ENCODE results near the gene EPB41L4A. TPM values are rescaled to one million over a fixed set of nuclear protein-coding genes. Genes with fewer than 3 reads are reported as not detected.
A peak's percentile ranks its signal among the peaks of the same experiment; 100 is the strongest.

EPB41L4A gene
- total RNA-seq, 1 experiment from 2014 or later: 28.6 TPM

- Mint-ChIP-seq H3K36me3 (ENCODE audit: insufficient read depth, unreplicated experiment) (peaks cover 11% of the 10 kb centered on the region), H3K9me3 (ENCODE audit: low read depth, unreplicated experiment) (peaks cover 3% of the 10 kb centered on the region), H3K4me1 (ENCODE audit: low read depth, unreplicated experiment) (peaks cover 63% of the 10 kb centered on the region), H3K27me3 (ENCODE audit: unreplicated experiment) (no peaks in the 10 kb centered on the region), H3K4me3 (ENCODE audit: low read depth, unreplicated experiment) (peak overlapping the region; percentile 27), H3K27ac (ENCODE audit: unreplicated experiment) (peak overlapping the region; percentile 22)
- CTCF ChIA-PET: interaction anchor here (1.9 kb wide), 1 partner anchor 80 kb away, joined by 12 read pairs; the partner anchor contains the start of gene EPB41L4A
- BruUV-seq (replicated peaks): no TSS peak
- DNase-seq: no peak
- intact Hi-C loops (cut with micrococcal nuclease; ENCODE audit: unreplicated experiment): loop anchor here (5.0 kb wide), 2 partner anchors 78 to 112 kb away; partner anchors contain the start of gene EPB41L4A
- no peak for TF ChIP-seq CTCF (IDR thresholded peaks at IDR 0.05; ENCODE audit: unreplicated experiment)
Observed at GRCh38 chr5:112339761-112340160, 79.3 kb downstream of the EPB41L4A start.

DNA sequence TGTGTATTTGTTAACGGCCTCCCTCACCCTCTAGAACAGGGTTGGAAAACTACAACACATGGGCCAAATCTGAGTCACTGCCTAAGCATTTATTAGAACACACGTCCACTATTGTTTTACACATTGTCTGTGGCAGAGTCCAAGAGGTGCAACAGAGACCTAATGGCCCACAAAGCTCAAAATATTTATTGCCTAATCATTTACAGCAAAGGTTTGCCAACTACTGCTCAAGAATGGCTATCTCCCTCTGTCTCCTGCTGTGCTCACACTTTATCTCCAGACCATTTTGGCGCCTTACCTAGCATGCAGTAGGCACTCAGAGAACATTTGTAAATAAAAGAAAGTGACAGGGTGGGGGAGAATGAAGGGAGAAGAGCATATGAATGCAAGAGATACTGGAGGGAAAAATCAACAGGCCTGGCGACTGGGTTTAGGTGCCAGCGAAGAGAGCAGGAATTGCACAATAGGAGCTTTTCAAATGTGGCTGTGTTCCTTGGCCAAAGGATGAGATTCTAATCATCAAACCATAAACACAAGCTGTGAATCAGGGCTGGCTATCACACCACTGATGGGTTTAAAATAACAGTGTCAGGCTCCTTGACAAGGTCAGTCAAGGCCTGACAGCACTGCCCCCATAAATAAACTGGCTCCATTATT, 80.3 kb downstream of the EPB41L4A start:
- H3K27me3 Mint-ChIP-seq (ENCODE audit: unreplicated experiment): no peaks in the 10 kb centered on the region
- DNase-seq: peak; percentile 63
- TF ChIP-seq CTCF (IDR thresholded peaks at IDR 0.05; ENCODE audit: unreplicated experiment): no peak
- CTCF ChIA-PET: interaction anchor here (0.6 to 1.9 kb wide), 4 partner anchors 21 to 117 kb away, joined by 3 to 12 read pairs (median 6); partner anchors contain the start of gene EPB41L4A
- H3K4me3 Mint-ChIP-seq (ENCODE audit: low read depth, unreplicated experiment): peak overlapping the region; percentile 27
- H3K36me3 Mint-ChIP-seq (ENCODE audit: insufficient read depth, unreplicated experiment): peaks cover 11% of the 10 kb centered on the region
- intact Hi-C loops (cut with micrococcal nuclease; ENCODE audit: unreplicated experiment): loop anchor here (5.0 kb wide), 2 partner anchors 78 to 112 kb away; partner anchors contain the start of gene EPB41L4A
- H3K9me3 Mint-ChIP-seq (ENCODE audit: low read depth, unreplicated experiment): peaks cover 7% of the 10 kb centered on the region
- peaks cover 72% of the 10 kb centered on the region for H3K4me1 Mint-ChIP-seq (ENCODE audit: low read depth, unreplicated experiment)
- BruUV-seq (replicated peaks): no TSS peak
- H3K27ac Mint-ChIP-seq (ENCODE audit: unreplicated experiment): peak overlapping the region; percentile 81

DNA sequence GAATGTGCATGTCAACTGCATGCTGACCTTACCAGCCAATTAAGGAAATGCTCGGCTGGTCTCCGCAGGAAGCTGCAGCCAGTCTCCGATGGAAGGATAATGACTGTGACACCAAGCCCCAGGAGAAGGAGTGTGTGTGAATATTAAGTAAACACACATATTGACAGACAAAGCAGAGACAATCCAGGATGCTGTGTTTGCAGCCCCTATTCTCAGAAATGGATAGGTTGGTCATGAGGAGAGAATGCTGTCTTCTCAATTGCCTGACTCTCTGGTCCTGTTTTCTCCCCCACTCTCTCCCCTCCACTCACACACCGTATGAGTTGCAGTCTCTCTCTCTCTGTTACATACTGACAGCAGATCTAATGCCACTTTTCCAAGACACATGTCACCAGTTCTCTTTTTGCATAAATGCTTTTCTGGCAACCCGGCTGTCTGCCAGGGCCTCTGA, 85.7 kb downstream of the EPB41L4A start:
- BruUV-seq (replicated peaks): no TSS peak
- Mint-ChIP-seq H3K36me3 (ENCODE audit: insufficient read depth, unreplicated experiment) (peaks cover 8% of the 10 kb centered on the region), H3K4me1 (ENCODE audit: low read depth, unreplicated experiment) (peaks cover 84% of the 10 kb centered on the region), H3K4me3 (ENCODE audit: low read depth, unreplicated experiment) (peak overlapping the region; percentile 6), H3K27me3 (ENCODE audit: unreplicated experiment) (no peaks in the 10 kb centered on the region), H3K9me3 (ENCODE audit: low read depth, unreplicated experiment) (peaks cover 7% of the 10 kb centered on the region), H3K27ac (ENCODE audit: unreplicated experiment) (peak overlapping the region; percentile 2)
- DNase-seq: no peak
- CTCF ChIA-PET: interaction anchor here (0.6 to 0.9 kb wide), 2 partner anchors 9 to 15 kb away, joined by 6 to 8 read pairs; no protein-coding TSS in a partner anchor
- intact Hi-C loops (cut with micrococcal nuclease; ENCODE audit: unreplicated experiment): no loop called here
- TF ChIP-seq CTCF (IDR thresholded peaks at IDR 0.05; ENCODE audit: unreplicated experiment): no peak

DNA sequence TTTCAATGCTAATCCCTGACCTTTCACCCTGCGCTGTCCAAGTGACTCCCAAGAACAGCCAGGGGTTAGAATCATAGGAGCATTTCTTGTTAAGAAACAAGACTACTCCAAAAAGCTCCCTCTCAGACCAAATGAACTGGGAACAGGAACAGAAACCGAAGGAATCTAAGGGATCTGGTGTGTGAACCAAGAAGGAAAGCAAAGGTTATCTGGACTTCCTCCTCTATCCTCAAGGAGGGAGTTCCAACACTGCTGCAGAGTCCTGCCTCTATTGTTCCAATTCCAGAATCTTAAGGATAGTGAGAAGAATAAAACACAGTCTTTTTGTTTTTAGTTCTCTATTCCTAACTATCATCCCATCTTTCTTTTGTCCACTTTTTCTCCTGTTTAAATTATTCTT, 87.2 kb downstream of the EPB41L4A start:
- H3K4me1 Mint-ChIP-seq (ENCODE audit: low read depth, unreplicated experiment): peaks cover 70% of the 10 kb centered on the region
- intact Hi-C loops (cut with micrococcal nuclease; ENCODE audit: unreplicated experiment): no loop called here
- no peaks in the 10 kb centered on the region for H3K27me3 Mint-ChIP-seq (ENCODE audit: unreplicated experiment)
- no peak for DNase-seq
- TF ChIP-seq CTCF (IDR thresholded peaks at IDR 0.05; ENCODE audit: unreplicated experiment): no peak
- peaks cover 7% of the 10 kb centered on the region for H3K9me3 Mint-ChIP-seq (ENCODE audit: low read depth, unreplicated experiment)
- H3K36me3 Mint-ChIP-seq (ENCODE audit: insufficient read depth, unreplicated experiment): peaks cover 5% of the 10 kb centered on the region
- BruUV-seq (replicated peaks): no TSS peak
- CTCF ChIA-PET: no interaction called here
- no peak overlapping the region for H3K4me3 Mint-ChIP-seq (ENCODE audit: low read depth, unreplicated experiment)
- no peak overlapping the region for H3K27ac Mint-ChIP-seq (ENCODE audit: unreplicated experiment)
